Coronary artery (tissue), 2 donors: ENCODE data around the gene FHOD1.

ENCODE experiments used
- DNase-seq: peaks from one replicate; pipeline ENCODE4 v3.0.0-alpha.2; 2017; ENCODE audit warnings: low spot score
- H3K27ac ChIP-seq, 2 donors: fragments of 200-600 bp; sonication (generic); one replicate each; pipeline ENCODE4 v1.5.1; 2016 to 2019
- H3K4me3 ChIP-seq: fragments of 200-600 bp; sonication (generic); 2 replicates; pipeline ENCODE4 v1.5.1; 2016; ENCODE audit warnings: mild to moderate bottlenecking, moderate library complexity
- CTCF ChIP-seq: fragments of 200-600 bp; sonication (generic); IDR thresholded peaks from one replicate; pipeline ENCODE4 v1.5.1; 2019; ENCODE audit warnings: antibody characterized with exemption

Gene FHOD1

DNA sequence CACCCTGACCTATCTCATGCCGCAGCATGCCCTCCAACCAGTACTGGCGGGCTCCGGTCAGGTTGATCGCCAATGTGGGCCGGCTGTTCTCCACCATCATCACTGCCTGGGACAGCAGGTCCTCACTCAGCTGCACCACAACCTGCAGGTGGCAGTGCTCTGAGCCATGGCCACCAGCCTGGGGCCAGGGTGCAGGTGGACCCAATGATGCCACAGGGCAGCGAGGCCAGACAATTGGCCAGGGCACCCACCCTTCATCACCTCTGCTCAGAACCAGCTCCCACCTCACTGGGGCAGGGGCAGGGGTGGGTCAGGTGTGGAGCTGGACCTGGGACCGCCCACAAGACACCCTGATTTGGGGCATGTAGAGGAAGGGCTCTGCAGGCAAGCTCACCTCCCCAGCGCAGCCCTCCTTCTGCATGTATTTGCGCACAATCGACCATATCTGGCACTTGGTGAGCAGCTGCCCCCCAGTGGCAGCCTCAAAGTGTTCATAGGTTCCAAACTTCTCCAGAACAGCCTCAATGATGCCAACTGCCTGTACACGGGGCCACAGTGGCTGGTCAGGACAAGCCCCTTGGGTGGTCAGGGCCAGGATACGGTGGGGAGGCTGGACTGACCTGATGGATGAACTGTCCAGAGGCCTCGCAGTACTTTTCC lies 67.7 kb downstream of the FHOD1 start:
- H3K4me3 ChIP-seq: no peak overlapping the region
- TF ChIP-seq CTCF: no peak
- DNase-seq: no peak
- no peak overlapping the region for H3K27ac ChIP-seq
